Stimulated activated CD4-positive, alpha-beta T cell treated with anti-CD3 and anti-CD28 coated beads, Interleukin-12 subunit alpha, Interleukin-12 subunit beta, amount 100 ng/mL, for 48 hours (primary cell): ENCODE measurements around the gene RHBDD3.

ENCODE experiments used
- DNase-seq, 3 donors: peaks; one replicate each; pipeline ENCODE4 v3.0.0-alpha.2; 2020; ENCODE audit warnings: low read depth in 2 of 3, low spot score in 1 of 3

The RHBDD3 gene

DNA sequence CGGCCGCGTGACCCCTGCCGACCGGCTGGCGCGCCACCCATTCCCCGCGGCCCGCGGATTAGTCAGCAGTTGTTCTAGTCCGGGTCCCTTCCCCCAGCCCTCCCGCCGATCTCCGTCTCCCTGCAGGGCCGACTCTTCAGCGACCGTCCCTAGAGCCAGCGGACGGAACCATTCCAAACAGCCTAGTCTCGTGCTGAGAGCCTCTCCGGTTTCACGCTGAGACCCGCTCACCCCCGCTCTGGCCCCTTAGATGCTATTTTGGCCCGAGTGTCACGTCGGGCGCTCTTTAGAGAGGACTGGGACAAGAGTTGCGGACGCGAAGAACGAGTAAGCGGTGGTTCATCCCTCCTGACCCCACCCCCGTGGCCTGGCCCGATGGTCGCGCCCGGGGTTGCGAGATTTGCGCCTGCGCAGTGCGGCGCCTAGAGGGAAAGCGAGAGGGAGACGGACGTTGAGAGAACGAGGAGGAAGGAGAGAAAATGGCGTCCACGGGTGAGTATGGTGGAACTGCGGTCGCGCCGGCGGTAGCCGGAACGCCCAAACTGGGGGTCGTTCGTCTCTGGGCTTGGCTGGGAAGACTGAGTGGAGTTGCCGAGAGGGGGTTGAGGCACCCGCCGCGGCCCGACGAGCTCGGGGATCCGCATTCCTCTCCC lies at the start of gene RHBDD3, which contains the start of gene EWSR1:
RHBDD3 (minus strand) TSS at position 124 of the 653 bp plus-strand sequence. CDS start 2,355 bp downstream, outside the sequence.
EWSR1 (plus strand) TSS at position 411 of the 653 bp plus-strand sequence; CDS start at position 480, 69 bp downstream.
- DNase-seq: peak; percentile 93 to 96 (median 94)

DNA sequence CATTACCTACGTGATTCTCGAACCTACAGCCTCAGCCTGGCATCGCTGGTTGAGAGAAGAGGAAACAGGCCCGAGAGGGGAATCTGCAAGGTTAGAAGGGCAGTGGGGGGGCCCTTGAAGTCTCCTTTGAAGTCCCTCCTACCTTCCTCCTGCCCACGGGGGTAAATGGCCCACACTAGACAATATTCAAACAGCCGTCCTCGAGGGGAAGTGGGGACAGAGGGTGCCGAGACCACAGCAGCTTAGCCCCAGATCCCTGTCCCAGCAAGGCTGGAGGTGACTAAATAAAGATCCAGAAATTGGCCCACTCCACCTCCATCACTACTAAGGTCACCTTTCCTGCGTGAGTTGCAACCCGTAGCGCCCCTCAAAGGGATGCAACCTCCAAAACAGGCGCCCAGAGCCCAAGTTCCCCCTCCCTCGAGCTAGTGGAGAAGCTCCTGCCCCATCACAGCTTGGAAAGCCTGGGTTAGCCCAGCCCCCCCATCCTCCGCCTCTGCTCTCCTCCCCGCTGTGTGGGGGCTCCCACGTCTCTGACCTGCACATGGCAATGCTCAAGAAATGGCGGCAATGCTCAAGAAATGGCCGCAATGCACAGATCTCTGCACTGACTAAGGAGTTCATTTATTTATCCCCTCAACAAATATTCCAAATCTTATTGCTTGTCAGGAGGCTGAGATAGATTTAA lies 48.5 kb upstream of the RHBDD3 start:
- DNase-seq: no peak

DNA sequence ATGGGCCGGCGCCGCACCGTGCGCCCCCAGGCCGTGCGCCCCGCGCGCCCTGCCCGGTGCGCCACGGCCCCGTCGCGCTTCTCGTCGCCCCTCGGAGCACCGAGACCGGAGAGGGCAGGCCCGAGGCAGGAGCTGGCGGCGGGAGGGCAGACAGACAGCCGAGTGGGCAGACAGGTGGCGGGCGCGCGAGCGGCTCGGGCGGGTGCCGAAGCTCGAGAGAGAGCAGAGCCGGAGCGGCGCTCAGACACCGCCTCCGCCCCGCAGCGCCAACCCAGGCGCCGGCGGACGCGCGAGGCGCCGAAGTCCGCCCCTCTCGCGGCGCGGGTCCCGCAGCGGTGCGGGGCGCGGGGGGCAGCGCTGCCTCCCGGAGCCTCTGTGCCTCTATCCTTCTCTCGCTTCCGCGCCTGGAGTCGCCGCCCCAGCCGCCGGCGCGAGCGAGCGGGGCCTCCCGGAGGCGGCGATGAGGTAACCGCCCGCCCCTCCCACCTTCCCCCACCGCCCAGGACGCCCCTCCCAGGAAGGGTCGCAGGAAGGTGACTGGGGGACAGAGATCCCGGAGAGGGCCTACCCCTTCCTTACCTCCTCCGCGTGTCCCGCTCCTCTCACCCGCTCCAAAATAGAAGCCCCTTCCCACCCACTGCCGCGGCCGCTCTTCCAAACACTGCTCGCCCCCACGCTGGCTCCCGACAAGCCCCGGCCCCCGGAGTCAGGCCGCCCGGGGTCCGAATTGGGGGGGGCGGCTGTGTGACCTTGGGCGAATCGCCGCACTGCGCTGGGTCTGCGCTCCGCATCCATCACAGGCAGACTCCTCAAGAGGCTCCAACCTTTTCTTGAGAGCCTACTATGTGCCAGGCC lies 47.7 kb upstream of the RHBDD3 start, which contains the start of gene RASL10A:
RASL10A (minus strand) TSS at position 412 of the 855 bp plus-strand sequence. CDS start 451 bp downstream, outside the sequence.
- no peak for DNase-seq

DNA sequence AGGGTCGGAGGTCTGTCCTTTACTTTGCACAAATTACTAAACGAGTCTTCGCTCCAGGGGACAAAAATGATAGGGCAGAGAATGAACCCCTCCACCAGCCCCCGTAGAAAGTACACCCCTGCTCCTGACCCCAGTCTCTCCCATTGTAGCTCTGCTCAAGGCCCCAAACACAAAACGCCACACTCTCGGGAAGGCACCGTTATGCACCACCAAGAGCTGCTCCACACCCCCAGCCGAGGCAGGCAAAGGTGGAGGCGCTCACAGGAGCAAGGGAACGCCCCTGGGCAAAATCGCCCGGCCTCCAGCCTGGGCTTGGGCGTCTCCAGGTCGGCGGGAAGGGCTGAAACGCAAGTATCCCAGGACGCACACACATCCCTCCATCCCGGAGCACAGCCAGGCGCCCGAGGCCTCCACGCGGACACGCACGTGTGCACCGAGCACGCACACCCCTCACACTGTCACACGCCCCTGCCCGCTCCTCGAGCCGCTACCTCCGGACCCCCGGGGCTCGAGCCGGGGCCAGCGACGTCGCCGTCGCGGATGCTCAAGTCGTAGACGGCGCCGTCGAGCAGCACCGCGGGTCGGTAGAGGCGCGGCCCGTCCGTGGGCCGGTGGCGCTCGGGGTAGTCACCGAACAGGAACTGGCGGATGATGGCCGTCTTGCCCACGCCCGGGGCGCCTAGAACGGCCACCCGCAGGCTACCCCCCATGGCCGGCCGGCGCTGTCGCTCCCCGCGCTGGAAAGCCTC lies 46.9 kb upstream of the RHBDD3 start:
- DNase-seq: no peak

DNA sequence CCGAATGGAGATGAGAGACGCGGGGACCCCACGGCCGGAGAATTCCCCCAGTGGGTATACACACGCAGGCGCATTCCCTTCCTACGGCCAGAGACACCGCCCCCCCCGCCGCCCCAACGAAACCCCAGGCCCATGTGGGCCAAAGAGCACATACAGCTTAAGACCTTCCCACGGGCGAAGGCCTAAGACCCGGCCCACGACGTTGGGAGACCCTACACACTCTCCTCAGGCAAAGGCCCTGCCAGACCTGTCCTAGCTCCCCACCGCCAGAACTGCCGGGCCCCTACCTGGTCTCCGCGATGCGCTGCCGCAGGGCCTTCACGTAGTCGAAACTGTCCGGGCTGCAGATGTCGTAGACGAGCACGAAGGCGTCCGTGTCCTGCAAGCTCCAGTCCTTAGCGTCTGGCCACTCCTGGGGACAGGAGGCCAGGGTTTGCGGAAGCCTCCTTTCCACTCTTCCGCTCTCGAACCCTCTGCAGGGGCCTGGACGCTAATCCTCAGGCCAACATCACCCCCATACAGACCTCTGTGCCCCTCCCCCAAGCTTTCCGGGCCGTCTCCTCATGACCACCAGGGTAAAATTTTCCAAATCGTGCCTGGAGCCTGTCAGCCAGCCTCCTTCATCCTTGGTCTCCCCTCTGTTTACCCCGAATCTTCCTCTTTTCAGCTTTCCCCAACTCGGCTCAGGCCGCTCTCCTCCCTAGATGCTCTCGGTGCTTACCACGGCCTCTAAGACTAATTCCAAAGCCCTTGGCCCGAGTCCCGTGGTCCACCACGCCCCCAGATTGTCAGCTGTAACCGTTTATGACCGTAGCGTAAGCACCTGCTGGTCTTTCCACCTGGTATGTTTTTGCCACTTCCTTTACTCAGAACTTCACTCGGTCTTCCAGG lies 46.0 kb upstream of the RHBDD3 start:
- no peak for DNase-seq

DNA sequence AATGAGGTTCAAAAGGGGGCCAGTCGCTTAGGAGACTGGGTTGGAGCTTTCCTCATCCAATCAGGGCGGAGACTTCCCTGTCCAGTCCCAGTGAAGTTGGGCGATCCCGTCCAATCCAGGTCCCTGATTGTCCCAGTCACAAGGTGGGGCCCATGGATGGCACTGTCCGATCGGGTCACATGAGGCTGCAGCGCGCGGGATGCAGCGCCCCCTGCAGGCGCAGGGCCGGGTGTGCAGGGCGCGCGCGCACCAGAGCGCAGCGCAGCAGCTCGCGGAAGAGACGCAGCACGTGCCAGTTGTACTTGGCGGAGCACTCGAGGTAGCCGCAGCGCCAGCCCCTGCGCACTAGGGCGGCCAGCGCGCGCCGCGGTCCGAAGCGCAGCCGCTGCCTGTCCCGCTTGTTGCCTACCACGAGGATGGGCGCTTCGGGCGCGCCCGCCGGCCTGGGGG lies 45.4 kb upstream of the RHBDD3 start:
- no peak for DNase-seq

DNA sequence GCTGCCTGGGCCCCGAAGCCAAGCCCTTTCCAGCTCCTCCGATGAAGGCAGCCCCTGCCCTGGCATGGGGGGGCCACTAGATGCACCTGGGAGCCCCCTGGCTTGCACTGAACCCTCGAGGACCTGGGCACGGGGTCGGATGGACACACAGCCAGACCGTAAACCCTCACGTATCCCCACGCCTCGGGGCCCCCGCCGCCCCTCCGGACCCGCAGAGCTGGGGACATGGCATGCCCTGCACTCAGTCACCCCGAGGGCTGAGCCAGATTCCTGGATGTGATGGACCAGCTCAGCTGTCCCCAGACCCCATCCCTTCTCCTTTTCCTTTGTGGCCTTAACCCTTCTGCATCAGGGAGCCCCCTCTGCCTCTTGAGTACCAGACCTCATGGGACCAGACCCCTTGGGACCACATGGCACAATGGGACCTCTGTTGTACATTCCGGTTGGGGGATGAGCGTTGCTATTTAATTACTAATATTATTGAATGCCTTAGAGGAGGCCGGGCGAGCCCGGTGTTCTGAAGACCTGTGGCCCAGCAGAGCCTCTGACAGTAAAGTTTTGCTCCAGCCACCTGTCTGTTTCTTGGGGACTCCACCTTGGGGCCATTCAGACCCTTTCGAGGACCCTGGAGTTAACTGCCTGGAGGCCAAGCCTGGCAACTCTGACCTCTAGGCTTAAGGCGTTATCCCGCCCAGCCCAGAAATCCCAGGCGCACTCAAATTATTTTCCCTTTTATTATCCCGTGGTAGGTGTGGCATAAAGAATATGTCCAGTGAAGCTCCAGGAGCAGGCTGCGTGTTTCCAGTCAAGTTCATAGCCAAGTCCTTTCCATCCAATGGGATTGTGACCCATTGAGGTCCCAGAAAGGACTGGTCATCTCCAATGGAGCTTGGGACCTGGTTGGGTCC lies 44.7 kb upstream of the RHBDD3 start:
- DNase-seq: no peak

DNA sequence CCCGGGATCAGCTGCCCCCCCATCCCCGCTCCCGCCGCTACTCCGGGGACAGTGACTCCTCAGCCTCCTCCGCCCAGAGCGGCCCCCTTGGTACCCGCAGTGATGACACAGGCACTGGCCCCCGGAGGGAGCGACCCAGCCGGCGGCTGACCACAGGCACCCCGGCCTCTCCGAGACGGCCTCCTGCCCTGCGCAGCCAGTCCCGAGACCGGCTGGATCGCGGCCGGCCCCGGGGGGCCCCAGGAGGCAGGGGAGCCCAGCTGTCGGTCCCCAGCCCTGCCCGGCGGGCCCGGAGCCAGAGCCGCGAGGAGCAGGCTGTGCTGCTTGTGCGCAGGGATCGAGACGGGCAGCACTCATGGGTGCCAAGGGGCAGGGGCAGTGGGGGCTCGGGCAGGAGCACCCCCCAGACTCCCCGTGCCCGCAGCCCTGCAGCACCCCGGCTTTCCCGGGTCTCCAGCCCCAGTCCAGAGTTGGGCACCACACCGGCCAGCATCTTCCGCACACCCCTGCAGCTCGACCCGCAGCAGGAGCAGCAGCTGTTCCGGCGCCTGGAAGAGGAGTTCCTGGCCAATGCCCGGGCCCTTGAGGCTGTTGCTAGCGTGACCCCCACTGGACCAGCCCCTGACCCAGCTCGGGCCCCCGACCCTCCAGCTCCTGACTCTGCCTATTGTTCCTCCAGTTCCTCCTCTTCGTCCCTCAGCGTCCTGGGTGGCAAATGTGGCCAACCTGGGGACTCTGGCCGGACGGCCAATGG lies 43.9 kb upstream of the RHBDD3 start:
- DNase-seq: no peak

DNA sequence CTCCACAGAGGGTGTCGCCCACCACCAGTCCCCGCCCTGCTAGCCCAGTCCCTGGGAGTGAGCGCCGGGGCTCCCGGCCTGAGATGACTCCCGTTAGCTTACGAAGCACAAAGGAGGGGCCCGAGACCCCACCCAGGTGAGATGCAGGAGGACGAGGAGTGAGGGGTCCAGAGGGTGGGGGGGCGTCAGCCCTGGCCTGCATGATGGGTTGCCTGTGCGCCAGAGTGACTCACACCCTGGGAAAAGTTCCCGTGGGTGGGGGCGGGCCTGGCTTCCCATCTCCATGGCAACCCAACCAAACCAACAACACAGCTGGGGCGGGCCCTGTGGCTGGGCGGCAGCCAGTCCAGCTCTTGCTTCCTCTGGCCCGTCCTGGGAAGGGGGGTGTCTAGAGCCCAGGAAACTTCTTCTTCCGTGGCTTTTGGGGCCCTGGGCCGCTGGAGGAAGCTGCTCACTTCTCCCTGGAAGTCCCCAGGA lies 43.1 kb upstream of the RHBDD3 start:
- peak; percentile 56 to 72 (median 63) for DNase-seq

DNA sequence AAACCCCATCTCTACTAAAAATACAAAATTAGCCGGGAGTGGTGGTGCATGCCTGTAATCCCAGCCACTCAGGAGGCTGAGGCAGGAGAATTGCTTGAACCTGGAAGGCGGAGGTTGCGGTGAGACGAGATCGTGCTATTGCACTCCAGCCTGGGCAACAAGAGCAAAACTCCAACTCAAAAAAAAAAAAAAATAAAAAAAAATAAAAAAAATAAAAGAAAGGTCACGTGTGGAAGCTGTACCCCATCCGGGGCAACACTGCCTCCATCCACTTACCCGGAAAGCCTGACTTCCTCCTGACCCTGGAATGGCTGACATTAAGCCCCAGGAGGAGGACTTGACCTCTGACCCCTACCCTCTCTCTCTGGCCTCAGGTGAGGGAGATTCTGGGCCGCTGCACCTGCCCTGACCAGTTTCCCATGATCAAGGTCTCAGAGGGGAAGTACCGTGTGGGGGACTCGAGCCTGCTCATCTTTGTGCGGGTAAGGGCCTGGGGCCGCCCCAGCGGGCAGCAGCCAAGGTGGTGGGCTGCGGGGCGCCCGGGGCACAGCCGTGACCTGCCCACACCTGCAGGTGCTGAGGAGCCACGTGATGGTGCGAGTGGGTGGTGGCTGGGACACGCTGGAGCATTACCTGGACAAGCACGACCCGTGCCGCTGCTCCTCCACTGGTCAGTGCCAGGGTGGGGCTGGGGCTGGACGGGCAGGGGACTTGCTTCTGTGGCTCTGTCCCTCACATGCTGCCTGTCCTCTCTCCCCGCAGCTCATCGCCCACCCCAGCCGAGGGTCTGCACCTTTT lies 42.5 kb upstream of the RHBDD3 start:
- DNase-seq: no peak

DNA sequence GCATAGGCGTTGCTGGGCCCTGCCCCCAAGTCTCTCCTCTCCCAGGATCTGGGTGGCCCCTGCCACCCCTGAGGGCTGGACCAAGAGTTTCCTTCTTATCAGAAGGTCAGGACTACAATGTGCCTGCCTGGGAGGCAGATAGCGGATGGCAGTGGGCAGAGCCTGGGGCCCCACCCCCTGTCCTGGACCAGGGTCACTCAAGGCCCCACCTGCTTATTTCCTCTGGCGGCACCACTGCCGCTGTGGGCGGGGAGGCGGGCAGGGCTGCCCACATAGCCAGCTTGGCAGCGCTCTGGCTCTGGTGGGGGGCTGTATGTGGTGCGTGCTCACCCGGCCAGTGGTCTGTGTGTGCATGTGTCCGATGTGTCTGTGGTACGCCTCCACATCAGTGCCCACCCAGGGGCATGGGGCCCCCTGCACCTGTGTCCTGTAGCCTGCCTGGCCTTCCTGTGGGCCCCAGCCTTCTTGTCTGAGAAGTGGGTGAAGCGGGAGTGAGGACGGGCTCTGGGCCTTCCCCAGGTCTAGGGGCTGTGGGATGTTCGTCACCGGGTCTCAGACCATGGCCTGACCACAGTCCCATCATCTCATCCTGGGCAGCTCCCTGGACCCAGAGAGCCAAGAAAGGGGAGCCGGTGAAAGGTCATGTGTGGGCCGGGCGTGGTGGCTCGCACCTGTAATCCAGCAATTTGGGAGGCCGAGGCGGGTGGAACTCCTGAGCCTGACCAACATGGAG lies 41.7 kb upstream of the RHBDD3 start:
- DNase-seq: no peak

DNA sequence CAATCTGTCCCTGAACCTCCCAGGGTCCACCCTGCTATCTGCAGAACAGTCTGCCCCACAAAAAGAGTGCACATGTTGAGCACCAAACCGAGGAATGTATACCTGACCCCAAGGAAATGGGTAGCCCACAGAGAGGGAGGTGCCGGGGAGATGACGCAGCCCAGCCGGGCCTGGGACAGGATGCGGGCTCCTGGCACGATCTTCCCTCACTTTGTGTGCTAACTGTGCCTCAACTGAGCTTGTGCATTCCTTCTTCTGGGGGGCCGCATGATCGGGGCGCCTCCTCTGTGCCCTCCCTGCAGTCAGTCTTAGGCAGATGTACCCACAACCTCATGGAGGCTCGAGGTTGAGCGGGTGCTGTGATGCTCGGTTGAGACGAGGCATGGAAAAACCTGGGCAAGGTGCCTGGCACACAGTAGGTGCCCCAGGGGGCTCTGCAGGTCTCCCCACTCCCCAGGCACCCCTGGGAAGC lies 41.0 kb upstream of the RHBDD3 start:
- DNase-seq: no peak

DNA sequence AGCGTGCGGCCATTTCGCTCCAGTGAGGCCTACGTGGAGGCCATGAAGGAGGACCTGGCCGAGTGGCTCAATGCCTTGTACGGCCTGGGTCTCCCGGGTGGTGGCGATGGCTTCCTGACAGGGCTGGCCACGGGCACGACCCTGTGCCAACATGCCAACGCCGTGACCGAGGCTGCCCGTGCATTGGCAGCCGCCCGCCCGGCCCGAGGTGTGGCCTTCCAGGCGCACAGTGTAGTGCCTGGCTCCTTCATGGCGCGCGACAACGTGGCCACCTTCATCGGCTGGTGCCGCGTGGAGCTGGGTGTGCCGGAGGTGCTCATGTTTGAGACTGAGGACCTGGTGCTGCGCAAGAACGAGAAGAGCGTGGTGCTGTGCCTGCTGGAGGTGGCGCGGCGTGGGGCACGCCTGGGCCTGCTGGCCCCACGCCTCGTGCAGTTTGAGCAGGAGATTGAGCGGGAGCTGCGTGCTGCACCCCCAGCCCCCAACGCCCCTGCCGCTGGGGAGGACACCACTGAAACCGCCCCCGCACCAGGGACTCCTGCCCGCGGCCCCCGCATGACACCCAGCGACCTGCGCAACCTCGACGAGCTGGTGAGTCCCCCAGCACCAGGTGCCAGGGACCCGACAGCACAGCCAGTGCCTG lies 40.5 kb upstream of the RHBDD3 start:
- DNase-seq: no peak

DNA sequence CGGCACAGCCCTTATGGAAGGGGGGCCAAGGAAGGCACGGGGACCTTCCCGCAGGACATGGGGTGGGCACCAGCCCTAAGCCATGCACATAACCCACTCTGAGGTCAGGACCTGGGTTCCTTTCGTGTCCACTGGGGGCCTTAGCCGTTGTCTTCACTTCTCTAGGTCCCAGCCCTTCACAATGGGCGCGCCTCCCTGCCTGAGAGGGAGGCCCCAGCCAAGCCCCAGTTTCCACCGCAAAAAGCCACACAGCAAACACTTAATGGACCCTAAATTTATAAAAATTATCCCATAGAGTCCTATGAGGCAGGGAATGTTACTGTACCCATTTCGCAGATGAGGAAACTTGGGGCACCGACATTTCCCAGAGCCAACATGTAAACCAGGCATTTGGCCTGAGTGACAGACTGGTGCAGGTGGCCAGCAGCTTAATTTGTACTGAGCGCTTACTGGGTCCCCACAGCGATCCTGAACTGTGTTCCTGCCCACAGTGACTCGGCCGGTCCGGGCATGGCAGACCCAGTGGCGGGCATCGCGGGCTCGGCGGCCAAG lies 39.9 kb upstream of the RHBDD3 start:
- no peak for DNase-seq

DNA sequence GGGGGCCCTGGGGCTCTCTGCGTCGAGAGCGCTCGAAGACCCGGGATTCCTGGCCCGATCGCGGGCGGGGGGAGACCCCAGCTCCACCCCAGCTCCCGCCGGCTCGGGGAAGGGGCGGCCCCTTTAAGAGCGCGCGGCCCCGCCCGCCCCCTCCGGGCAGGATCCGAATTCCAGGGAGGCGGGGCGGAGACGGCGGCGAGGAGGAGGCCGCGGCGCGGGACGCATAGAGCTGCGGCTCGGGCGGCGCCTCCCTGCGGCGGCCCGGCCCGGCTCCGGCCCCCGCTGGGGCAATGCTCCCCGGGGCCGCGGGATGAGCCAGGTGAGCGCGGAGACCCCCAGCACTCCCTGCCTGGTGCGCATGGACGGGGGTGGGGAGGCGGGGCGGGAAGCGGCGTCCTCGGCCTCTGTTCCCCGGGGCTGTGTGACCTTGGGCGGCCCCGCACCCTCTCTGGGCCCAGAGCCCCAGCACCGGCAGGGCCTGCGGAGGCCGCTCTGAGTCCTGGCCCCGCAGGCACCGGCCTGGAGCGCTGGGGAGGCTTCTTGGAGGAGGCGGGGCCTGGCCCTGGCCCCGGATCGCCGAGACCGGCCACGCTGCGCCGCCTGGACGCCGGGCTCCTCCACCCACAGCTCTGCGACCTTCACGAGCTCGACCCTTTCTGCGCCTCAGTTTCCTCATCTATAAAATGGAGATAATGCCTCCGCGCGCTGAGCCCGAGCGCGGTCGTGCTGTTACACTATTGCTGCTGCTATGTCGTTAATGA lies 39.2 kb upstream of the RHBDD3 start:
- peak in 1 of 3 donors; percentile 53 for DNase-seq
